Bronchial epithelial cell (primary cell): ENCODE data around the gene DGKB. TPM values are rescaled to one million over a fixed set of nuclear protein-coding genes. Genes with fewer than 3 reads are reported as not detected.

Source experiments
- DNase-seq: peaks from one replicate; pipeline ENCODE4 v3.0.0-alpha.2; 2010; ENCODE audit warnings: low read depth
- FAIRE-seq: peaks from 2 replicates; lab custom pipeline; 2011; peaks lifted over from hg19 to GRCh38; lab: Jason Lieb, UNC
- H3K27me3 ChIP-seq: 2 replicates; pipeline ENCODE4 v1.5.1; 2011; ENCODE audit warnings: low read length; ENCODE audit not compliant: control insufficient read depth, insufficient read depth
- H3K36me3 ChIP-seq: 2 replicates; pipeline ENCODE4 v1.5.1; 2011; ENCODE audit warnings: low read length; ENCODE audit not compliant: control insufficient read depth, insufficient read depth
- H3K4me3 ChIP-seq: 2 replicates; pipeline ENCODE4 v1.5.1; 2011; ENCODE audit warnings: mild to moderate bottlenecking, low read depth, low read length, control low read depth
- CTCF ChIP-seq: IDR thresholded peaks from 2 replicates; pipeline ENCODE4 v1.5.1; 2011; ENCODE audit warnings: mild to moderate bottlenecking, moderate library complexity, low read length, control low read depth, inconsistent platforms; ENCODE audit not compliant: insufficient read depth, severe bottlenecking
- total RNA-seq: library from RNA; depleted of rRNA; stranded (reverse); fragments of >200 nt; gene quantifications from 2 replicates; pipeline ENCODE4 v1.2.1, GENCODE V29; 2014

The DGKB gene
- total RNA-seq, 1 donor from 2014 or later, result not detected

GRCh38 chr7:14934839-14935238 lies 32.3 kb upstream of the DGKB start:
- TF ChIP-seq CTCF, result no peak
- no peak overlapping the region for H3K4me3 ChIP-seq
- FAIRE-seq, result no peak
- DNase-seq, result no peak
- H3K36me3 ChIP-seq, result no peaks in the 10 kb centered on the region
- peaks cover 1% of the 10 kb centered on the region for H3K27me3 ChIP-seq

GRCh38 chr7:14931511-14932215 lies 29.1 kb upstream of the DGKB start:
- Histone ChIP-seq H3K27me3 (peaks cover 1% of the 10 kb centered on the region), H3K36me3 (no peaks in the 10 kb centered on the region), H3K4me3 (no peak overlapping the region)
- no peak for DNase-seq
- TF ChIP-seq CTCF, result no peak
- FAIRE-seq, result peak; percentile 40

- no peak overlapping the region for H3K4me3 ChIP-seq
- DNase-seq (peak; percentile 10), FAIRE-seq (no peak)
- H3K36me3 ChIP-seq, result no peaks in the 10 kb centered on the region
- TF ChIP-seq CTCF, result no peak
- H3K27me3 ChIP-seq, result no peaks in the 10 kb centered on the region
Measured at GRCh38 chr7:14924398-14924797, 21.8 kb upstream of the DGKB start.

- DNase-seq, result no peak
- Histone ChIP-seq H3K27me3 (no peaks in the 10 kb centered on the region), H3K4me3 (no peak overlapping the region), H3K36me3 (no peaks in the 10 kb centered on the region)
- TF ChIP-seq CTCF, result no peak
- no peak for FAIRE-seq
Measured at GRCh38 chr7:14911077-14911476, 8.5 kb upstream of the DGKB start.

- no peak for FAIRE-seq
- Histone ChIP-seq H3K36me3 (no peaks in the 10 kb centered on the region), H3K27me3 (no peaks in the 10 kb centered on the region), H3K4me3 (no peak overlapping the region)
- TF ChIP-seq CTCF, result no peak
- DNase-seq, result no peak
Measured at GRCh38 chr7:14908697-14909096, 6.1 kb upstream of the DGKB start.

GRCh38 chr7:14905764-14906163 lies 3.2 kb upstream of the DGKB start:
- no peak for TF ChIP-seq CTCF
- DNase-seq (no peak), FAIRE-seq (no peak)
- H3K36me3 ChIP-seq, result no peaks in the 10 kb centered on the region
- H3K4me3 ChIP-seq, result no peak overlapping the region
- peaks cover 8% of the 10 kb centered on the region for H3K27me3 ChIP-seq
